ENCODE results near the gene TSHZ3.

TSHZ3 gene

GRCh38 chr19:31263328-31263727 is 85.9 kb downstream of the TSHZ3 start:
- no peak for DNase-seq (ENCODE audit: low read depth in 2 of 2)

DNA sequence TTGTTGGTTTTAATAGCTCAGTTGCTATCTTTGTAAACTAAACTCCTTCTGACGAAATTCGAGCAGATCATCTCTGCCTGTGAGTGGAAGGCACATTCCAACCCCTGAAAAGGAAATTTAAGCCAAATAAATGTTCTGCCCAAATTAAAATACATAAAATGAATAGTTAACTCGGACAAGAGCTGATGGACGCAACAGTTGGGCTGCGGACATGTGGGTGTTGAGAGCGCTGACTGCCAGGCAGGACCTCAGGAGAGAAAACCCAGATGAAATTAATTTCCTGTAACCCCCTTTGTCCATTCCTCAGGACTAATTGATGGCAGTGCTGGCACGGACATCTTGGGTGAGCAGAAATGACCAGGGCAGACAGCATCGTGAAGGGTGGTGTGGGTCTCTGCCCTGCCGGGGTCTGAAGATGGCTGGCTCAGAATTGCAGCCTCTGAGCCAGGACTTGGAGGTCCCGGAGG is 86.5 kb downstream of the TSHZ3 start:
- DNase-seq (ENCODE audit: low read depth in 2 of 2): no peak

DNA sequence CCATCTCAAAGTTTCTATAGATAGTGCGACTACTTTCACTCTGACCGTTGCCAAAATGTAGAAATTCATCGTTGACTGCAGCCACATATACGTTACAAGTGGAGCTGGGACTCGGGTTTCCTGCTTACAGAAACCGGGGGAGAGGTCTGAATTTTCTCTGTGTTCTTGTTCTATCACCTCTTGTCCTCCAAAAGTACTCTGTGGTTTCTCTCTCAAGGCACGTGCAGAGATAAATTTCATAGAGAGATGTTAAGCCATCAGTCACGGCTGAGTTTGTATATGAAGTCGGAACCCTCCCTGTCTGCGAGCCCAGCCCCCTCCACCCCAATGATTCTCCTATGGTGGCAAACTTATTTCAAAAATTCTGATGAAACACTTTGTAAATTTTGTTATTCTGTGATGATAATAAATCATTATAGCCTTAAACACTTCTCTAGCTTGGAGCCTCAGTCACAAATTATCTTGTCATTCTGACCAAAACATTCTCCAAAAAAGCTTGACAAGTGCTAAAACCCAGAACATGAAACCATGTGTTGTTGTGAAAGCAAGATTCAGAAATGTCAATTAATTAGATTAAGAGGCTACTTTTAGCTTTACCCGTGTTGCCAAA is 87.5 kb downstream of the TSHZ3 start:
- no peak for DNase-seq (ENCODE audit: low read depth in 2 of 2)

GRCh38 chr19:31261019-31261602 is 88.1 kb downstream of the TSHZ3 start:
- no peak for DNase-seq (ENCODE audit: low read depth in 2 of 2)

GRCh38 chr19:31260171-31260933 is 88.9 kb downstream of the TSHZ3 start:
- no peak for DNase-seq (ENCODE audit: low read depth in 2 of 2)

- no peak for DNase-seq (ENCODE audit: low read depth in 2 of 2)
Measured at GRCh38 chr19:31258211-31259052, 90.8 kb downstream of the TSHZ3 start.

DNA sequence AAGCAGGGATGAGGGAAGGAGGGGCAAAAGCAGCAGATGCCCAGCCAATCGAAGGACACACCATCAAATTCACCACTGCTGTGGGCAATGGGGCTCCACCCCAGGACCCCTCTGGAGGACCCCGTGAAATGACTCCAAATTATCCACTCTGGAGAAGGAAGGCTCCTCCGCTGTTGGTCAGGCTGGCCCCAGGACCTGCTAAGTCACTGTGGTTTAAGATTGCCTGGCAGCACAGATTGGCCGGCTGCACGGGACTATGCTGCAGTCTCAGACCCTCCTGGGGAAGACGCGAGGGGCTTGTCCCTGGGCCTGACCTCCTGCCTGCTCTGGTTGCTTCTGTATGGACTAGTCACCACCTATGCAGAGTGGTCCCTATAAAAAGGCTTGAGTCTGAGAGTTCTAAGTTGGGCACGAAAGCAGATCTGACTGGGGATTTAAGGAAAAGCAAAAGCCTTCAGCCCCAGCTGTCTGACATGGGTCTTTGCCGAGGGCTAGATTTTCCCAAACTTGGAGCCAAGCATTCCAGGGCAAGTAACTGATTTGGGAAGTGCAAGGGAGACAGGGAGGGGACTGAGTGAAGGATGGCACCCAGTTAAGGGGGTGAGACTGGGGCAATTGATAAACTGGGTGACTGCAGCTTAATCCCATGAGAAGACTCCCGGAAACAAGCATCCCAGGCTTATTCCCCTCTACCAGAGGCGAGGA is 91.7 kb downstream of the TSHZ3 start:
- DNase-seq (ENCODE audit: low read depth in 2 of 2): no peak

DNA sequence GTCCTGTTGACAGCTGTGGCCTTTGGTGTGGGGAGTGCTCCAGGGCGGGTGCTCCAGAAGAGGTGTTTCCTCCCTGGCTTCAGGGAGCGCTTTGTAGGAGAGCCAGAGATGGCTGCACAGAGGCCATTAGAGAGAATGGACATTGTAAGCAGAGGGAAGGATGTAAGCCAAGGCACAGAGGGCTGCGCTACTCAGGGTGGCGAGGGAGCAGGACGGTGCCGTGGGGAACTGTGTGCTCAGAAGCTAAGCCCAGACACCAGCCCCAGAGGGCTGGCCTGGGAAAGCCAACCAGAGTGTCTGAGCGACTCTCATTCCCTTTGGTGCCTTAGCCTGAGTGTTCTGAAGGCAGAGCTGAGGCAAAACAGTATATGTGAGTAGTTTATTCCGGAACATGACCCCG is 92.2 kb downstream of the TSHZ3 start:
- no peak for DNase-seq (ENCODE audit: low read depth in 2 of 2)

- no peak for DNase-seq (ENCODE audit: low read depth in 2 of 2)
Measured at GRCh38 chr19:31256593-31256960, 92.7 kb downstream of the TSHZ3 start.

DNA sequence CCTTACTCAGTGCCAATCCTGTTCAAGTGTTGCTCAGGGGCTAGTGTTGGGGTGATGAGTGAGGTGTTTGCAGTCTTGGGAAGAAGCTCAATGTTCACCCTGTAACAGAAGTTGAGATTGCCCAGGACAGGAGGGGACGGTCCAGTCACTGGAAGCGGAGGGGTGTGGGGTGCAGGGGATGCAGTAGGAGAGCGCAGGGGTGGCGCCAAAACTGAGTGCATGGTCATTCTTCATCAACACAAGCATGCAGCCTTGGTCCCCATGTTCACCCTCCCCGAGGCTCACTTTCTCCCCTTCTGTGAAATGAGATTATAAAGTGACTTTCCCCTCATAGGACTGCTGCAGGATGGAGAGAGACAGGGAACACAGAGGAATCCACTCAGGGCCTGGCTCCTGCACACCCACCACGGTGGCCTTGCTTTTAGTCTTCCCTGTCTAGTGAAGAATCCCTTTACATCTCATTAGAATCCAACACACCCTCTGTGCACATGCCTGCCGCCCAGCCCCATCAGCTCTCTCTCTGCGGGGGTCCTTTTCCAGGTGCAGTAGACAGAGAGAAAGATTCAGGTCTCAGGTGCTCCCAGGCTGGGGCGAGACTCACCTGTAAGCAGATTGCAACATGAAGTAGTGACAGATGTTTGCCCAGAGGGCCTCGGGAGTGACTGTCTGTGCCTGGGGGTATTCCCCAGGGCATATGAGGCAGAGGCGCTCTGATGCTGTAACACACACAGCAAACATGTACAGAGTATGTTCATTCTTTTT is 93.2 kb downstream of the TSHZ3 start:
- DNase-seq (ENCODE audit: low read depth in 2 of 2): no peak

- no peak for DNase-seq (ENCODE audit: low read depth in 2 of 2)
Measured at GRCh38 chr19:31255174-31255799, 93.9 kb downstream of the TSHZ3 start.

DNA sequence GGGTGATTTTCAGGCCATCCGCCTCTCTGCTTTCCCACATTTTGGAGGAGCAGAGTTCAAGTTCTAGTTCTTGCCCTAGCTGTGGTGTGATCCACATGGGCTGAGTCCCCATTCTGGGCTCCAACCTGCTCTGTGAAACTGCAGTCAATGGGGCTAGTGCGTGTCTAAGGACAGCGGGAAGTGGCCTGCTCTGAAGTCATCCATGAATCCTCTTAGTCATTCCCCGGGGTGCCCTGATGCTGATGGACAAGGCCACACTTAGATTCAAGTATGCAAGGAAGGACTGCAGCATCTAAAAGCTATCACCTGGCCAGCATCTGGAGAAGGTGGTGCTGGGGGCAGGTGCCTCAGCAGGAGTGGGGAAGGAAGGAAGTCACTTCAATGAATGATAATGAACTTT is 94.6 kb downstream of the TSHZ3 start:
- no peak for DNase-seq (ENCODE audit: low read depth in 2 of 2)

GRCh38 chr19:31254180-31254551 is 95.1 kb downstream of the TSHZ3 start:
- DNase-seq (ENCODE audit: low read depth in 2 of 2): no peak

GRCh38 chr19:31253526-31254179 is 95.6 kb downstream of the TSHZ3 start:
- DNase-seq (ENCODE audit: low read depth in 2 of 2): no peak

- DNase-seq (ENCODE audit: low read depth in 2 of 2): no peak
Measured at GRCh38 chr19:31252441-31252840, 96.8 kb downstream of the TSHZ3 start.

- no peak for DNase-seq (ENCODE audit: low read depth in 2 of 2)
Measured at GRCh38 chr19:31249217-31249616, 100.0 kb downstream of the TSHZ3 start.

DNA sequence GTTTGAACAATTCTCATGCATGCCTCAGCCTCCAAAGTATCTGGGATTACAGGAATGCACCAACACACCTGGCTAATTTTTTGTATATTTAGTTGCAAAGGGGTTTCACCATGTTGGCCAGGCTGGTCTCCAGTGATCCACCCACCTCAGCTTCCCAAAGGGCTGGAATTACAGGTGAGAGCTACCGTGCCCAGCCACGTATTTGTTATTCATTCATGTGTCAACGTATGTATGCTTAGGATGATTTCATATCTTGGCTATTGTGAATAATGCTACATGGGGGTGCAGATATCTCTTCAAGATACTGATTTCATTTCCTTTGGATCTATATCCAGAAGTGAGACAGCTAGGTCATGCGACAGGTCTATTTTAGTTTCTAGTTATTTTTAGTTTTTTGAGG is 113.4 kb downstream of the TSHZ3 start:
- DNase-seq (ENCODE audit: low read depth in 2 of 2): no peak

DNA sequence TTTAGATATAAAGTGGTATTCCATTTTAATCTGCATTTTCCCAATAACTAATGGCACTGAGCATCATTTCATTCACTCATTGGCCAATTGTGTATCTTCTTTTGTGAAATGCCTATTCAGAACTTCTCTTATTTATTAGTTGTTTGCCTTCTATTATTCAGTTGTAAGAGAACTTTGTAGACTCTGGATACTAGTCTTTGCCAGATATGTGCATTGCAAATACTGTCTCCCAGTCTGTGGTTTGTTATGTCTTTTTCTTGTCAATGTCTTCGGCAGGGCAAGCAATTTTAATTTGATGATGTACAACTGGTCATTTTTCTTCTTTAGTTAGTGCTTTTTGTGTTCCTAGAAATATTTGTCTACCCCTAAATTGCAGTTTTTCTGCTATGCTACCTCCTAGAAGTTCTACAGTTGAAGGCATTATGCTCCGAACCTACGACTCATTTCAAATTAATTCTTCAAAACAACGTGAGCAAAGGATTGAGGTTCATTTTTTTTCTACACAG is 115.9 kb downstream of the TSHZ3 start:
- DNase-seq (ENCODE audit: low read depth in 2 of 2): no peak

- no peak for DNase-seq (ENCODE audit: low read depth in 2 of 2)
Measured at GRCh38 chr19:31232871-31233270, 116.4 kb downstream of the TSHZ3 start.

GRCh38 chr19:31232180-31232579 is 117.1 kb downstream of the TSHZ3 start:
- DNase-seq (ENCODE audit: low read depth in 2 of 2): no peak
